Dendritic cell treated with granulocyte-macrophage colony-stimulating factor and Interleukin-4, amounts not matched to agents 40 ng/mL and 50 ng/mL, for 4 days (primary cell): ENCODE data around the gene AMBRA1.
"Not testable (repeated sequence)": the region's sequence is repeated elsewhere in the genome, so short reads cannot be mapped to it uniquely, and the experiment has no call there.

Source experiments
- H3K27ac Mint-ChIP-seq: one replicate; pipeline ENCODE4 v1.8.0; 2022; ENCODE audit warnings: mild to moderate bottlenecking, mixed read lengths
- H3K27me3 Mint-ChIP-seq: one replicate; pipeline ENCODE4 v1.8.0; 2022; ENCODE audit warnings: mild to moderate bottlenecking, mixed read lengths
- H3K36me3 Mint-ChIP-seq: one replicate; pipeline ENCODE4 v1.8.0; 2022; ENCODE audit warnings: low read depth, mixed read lengths
- H3K4me1 Mint-ChIP-seq: one replicate; pipeline ENCODE4 v1.8.0; 2022; ENCODE audit warnings: low read depth, mixed read lengths
- H3K4me3 Mint-ChIP-seq: one replicate; pipeline ENCODE4 v1.8.0; 2022; ENCODE audit warnings: mild to moderate bottlenecking, moderate library complexity, mixed read lengths
- H3K9me3 Mint-ChIP-seq: one replicate; pipeline ENCODE4 v1.8.0; 2022; ENCODE audit warnings: mixed read lengths
- intact Hi-C: fragments of 100-400 bp; cut with micrococcal nuclease; formaldehyde crosslinking; loops from one replicate; pipeline ENCODE4 v1.15.0; 2022

The AMBRA1 gene

GRCh38 chr11:46601129-46601528 lies 7.3 kb upstream of the AMBRA1 start:
- Mint-ChIP-seq H3K4me3 (no peak overlapping the region), H3K9me3 (no peaks in the 10 kb centered on the region), H3K36me3 (peaks cover 26% of the 10 kb centered on the region), H3K27me3 (no peaks in the 10 kb centered on the region), H3K4me1 (peaks cover 13% of the 10 kb centered on the region), H3K27ac (no peak overlapping the region)
- intact Hi-C loops = no loop called here

GRCh38 chr11:46600194-46600960 lies 6.6 kb upstream of the AMBRA1 start:
- Mint-ChIP-seq H3K27ac (no peak overlapping the region), H3K4me3 (no peak overlapping the region), H3K9me3 (no peaks in the 10 kb centered on the region), H3K36me3 (peaks cover 26% of the 10 kb centered on the region), H3K4me1 (peaks cover 13% of the 10 kb centered on the region), H3K27me3 (no peaks in the 10 kb centered on the region)
- intact Hi-C loops = no loop called here

- intact Hi-C loops = no loop called here
- H3K27me3 Mint-ChIP-seq = no peaks in the 10 kb centered on the region
- H3K4me1 Mint-ChIP-seq = peaks cover 13% of the 10 kb centered on the region
- H3K4me3 Mint-ChIP-seq = no peak overlapping the region
- H3K9me3 Mint-ChIP-seq = no peaks in the 10 kb centered on the region
- no peak overlapping the region for H3K27ac Mint-ChIP-seq
- peaks cover 26% of the 10 kb centered on the region for H3K36me3 Mint-ChIP-seq
These were observed 5.7 kb upstream of the AMBRA1 start for GRCh38 chr11:46599340-46600193.

- Mint-ChIP-seq H3K9me3 (no peaks in the 10 kb centered on the region), H3K27me3 (no peaks in the 10 kb centered on the region)
These were observed 3.9 kb upstream of the AMBRA1 start for GRCh38 chr11:46597609-46598219.

GRCh38 chr11:46597155-46597554 lies 3.3 kb upstream of the AMBRA1 start:
- intact Hi-C loops = no loop called here
- Mint-ChIP-seq H3K4me3 (no peak overlapping the region), H3K27me3 (no peaks in the 10 kb centered on the region), H3K36me3 (peaks cover 18% of the 10 kb centered on the region), H3K9me3 (no peaks in the 10 kb centered on the region), H3K27ac (no peak overlapping the region), H3K4me1 (peaks cover 22% of the 10 kb centered on the region)

More at GRCh38 chr11:46597609-46598219, 3.9 kb upstream of the AMBRA1 start:
- intact Hi-C loops = no loop called here
- peak overlapping the region; percentile 23 for H3K27ac Mint-ChIP-seq
- no peak overlapping the region for H3K4me3 Mint-ChIP-seq
- peaks cover 17% of the 10 kb centered on the region for H3K4me1 Mint-ChIP-seq
- peaks cover 24% of the 10 kb centered on the region for H3K36me3 Mint-ChIP-seq

- Mint-ChIP-seq H3K27ac (peak overlapping the region; percentile 93), H3K4me3 (no peak overlapping the region), H3K36me3 (peaks cover 11% of the 10 kb centered on the region), H3K9me3 (no peaks in the 10 kb centered on the region), H3K4me1 (peaks cover 40% of the 10 kb centered on the region), H3K27me3 (no peaks in the 10 kb centered on the region)
- intact Hi-C loops = loop anchor here (1.0 kb wide), 1 partner anchor 23 kb away; the partner anchor contains the start of genes ATG13 and HARBI1
These were observed 962 bp upstream of the AMBRA1 start for GRCh38 chr11:46594785-46595184.

- peaks cover 11% of the 10 kb centered on the region for H3K36me3 Mint-ChIP-seq
- peaks cover 44% of the 10 kb centered on the region for H3K4me1 Mint-ChIP-seq
- intact Hi-C loops = loop anchor here (1.0 kb wide), 1 partner anchor 23 kb away; the partner anchor contains the start of genes ATG13 and HARBI1
These were observed 514 bp upstream of the AMBRA1 start for GRCh38 chr11:46594374-46594700.

GRCh38 chr11:46590740-46591605 lies 2.9 kb downstream of the AMBRA1 start:
- Mint-ChIP-seq H3K9me3 (no peaks in the 10 kb centered on the region), H3K36me3 (peaks cover 25% of the 10 kb centered on the region), H3K27ac (peak overlapping the region; percentile 40), H3K27me3 (no peaks in the 10 kb centered on the region), H3K4me3 (peak overlapping the region; percentile 70), H3K4me1 (peaks cover 49% of the 10 kb centered on the region)
- intact Hi-C loops = no loop called here

More at GRCh38 chr11:46594374-46594700, 514 bp upstream of the AMBRA1 start:
- no peaks in the 10 kb centered on the region for H3K9me3 Mint-ChIP-seq
- peak overlapping the region; percentile 93 for H3K27ac Mint-ChIP-seq
- no peaks in the 10 kb centered on the region for H3K27me3 Mint-ChIP-seq
- peak overlapping the region; percentile 97 for H3K4me3 Mint-ChIP-seq

GRCh38 chr11:46588915-46589314 lies 4.9 kb downstream of the AMBRA1 start:
- H3K4me3 Mint-ChIP-seq = no peak overlapping the region
- intact Hi-C loops = no loop called here
- H3K27ac Mint-ChIP-seq = peak overlapping the region; percentile 51
- peaks cover 43% of the 10 kb centered on the region for H3K4me1 Mint-ChIP-seq
- peaks cover 30% of the 10 kb centered on the region for H3K36me3 Mint-ChIP-seq
- H3K9me3 Mint-ChIP-seq = no peaks in the 10 kb centered on the region
- H3K27me3 Mint-ChIP-seq = no peaks in the 10 kb centered on the region

GRCh38 chr11:46588131-46588530 lies 5.7 kb downstream of the AMBRA1 start:
- peaks cover 22% of the 10 kb centered on the region for H3K36me3 Mint-ChIP-seq
- no peak overlapping the region for H3K4me3 Mint-ChIP-seq
- intact Hi-C loops = no loop called here
- no peak overlapping the region for H3K27ac Mint-ChIP-seq
- peaks cover 42% of the 10 kb centered on the region for H3K4me1 Mint-ChIP-seq
- no peaks in the 10 kb centered on the region for H3K9me3 Mint-ChIP-seq
- no peaks in the 10 kb centered on the region for H3K27me3 Mint-ChIP-seq

GRCh38 chr11:46583513-46583912 lies 10.3 kb downstream of the AMBRA1 start:
- peaks cover 24% of the 10 kb centered on the region for H3K4me1 Mint-ChIP-seq
- H3K27me3 Mint-ChIP-seq, H3K9me3 Mint-ChIP-seq, H3K4me3 Mint-ChIP-seq, intact Hi-C loops, H3K27ac Mint-ChIP-seq: not testable (repeated sequence)
- peaks cover 36% of the 10 kb centered on the region for H3K36me3 Mint-ChIP-seq

- no peaks in the 10 kb centered on the region for H3K27me3 Mint-ChIP-seq
- peaks cover 35% of the 10 kb centered on the region for H3K36me3 Mint-ChIP-seq
- H3K9me3 Mint-ChIP-seq = no peaks in the 10 kb centered on the region
- H3K4me1 Mint-ChIP-seq = peaks cover 19% of the 10 kb centered on the region
- H3K4me3 Mint-ChIP-seq = no peak overlapping the region
- intact Hi-C loops = no loop called here
- no peak overlapping the region for H3K27ac Mint-ChIP-seq
These were observed 11.2 kb downstream of the AMBRA1 start for GRCh38 chr11:46582588-46582987.

- H3K36me3 Mint-ChIP-seq = peaks cover 22% of the 10 kb centered on the region
- H3K27me3 Mint-ChIP-seq = no peaks in the 10 kb centered on the region
- H3K9me3 Mint-ChIP-seq = no peaks in the 10 kb centered on the region
- peaks cover 21% of the 10 kb centered on the region for H3K4me1 Mint-ChIP-seq
- intact Hi-C loops = no loop called here
- no peak overlapping the region for H3K27ac Mint-ChIP-seq
- H3K4me3 Mint-ChIP-seq = no peak overlapping the region
These were observed 16.8 kb downstream of the AMBRA1 start for GRCh38 chr11:46577058-46577457.
